Thoracic aorta (tissue), 2 donors: ENCODE measurements around the gene CIC. TPM values are rescaled to one million over a fixed set of nuclear protein-coding genes. Genes with fewer than 3 reads are reported as not detected.

ENCODE experiments used
- ATAC-seq: fragments of 150-250 bp; one replicate; pipeline ENCODE4 v1.8.0; 2017; ENCODE audit warnings: low read depth; ENCODE audit not compliant: insufficient number of reproducible peaks, low FRiP score
- DNase-seq: peaks from one replicate; pipeline ENCODE4 v3.0.0-alpha.2; 2020; ENCODE audit warnings: low spot score
- H3K27ac ChIP-seq, 2 donors: fragments of 200-600 bp; sonication (generic); 1 replicate in 1 of 2; 2 replicates in 1 of 2; pipeline ENCODE4 v1.5.1; 2016; ENCODE audit warnings: mild to moderate bottlenecking in 2 of 2, moderate library complexity in 2 of 2
- H3K27me3 ChIP-seq: fragments of 200-600 bp; sonication (generic); replicated peaks from 2 replicates; pipeline ENCODE4 v1.6.0; 2016; ENCODE audit warnings: mild to moderate bottlenecking; ENCODE audit not compliant: insufficient read depth
- H3K36me3 ChIP-seq: fragments of 200-600 bp; sonication (generic); one replicate; pipeline ENCODE4 v1.5.1; 2016
- H3K4me1 ChIP-seq, 2 donors: fragments of 200-600 bp; sonication (generic); 1 replicate in 1 of 2; 2 replicates in 1 of 2; pipeline versions ENCODE4 v1.5.1 to v1.6.0; 2016; ENCODE audit warnings: low read depth in 2 of 2, mild to moderate bottlenecking in 1 of 2; ENCODE audit not compliant: control insufficient read depth in 1 of 2
- H3K4me3 ChIP-seq: fragments of 200-600 bp; sonication (generic); 2 replicates; pipeline ENCODE4 v1.5.1; 2016; ENCODE audit warnings: mild to moderate bottlenecking
- H3K9me3 ChIP-seq: fragments of 200-600 bp; sonication (generic); 2 replicates; pipeline ENCODE4 v1.5.1; 2016
- CTCF ChIP-seq: fragments of 200-600 bp; sonication (generic); IDR thresholded peaks from one replicate; pipeline ENCODE4 v1.5.1; 2019; ENCODE audit warnings: antibody characterized with exemption
- total RNA-seq, 2 donors: library from RNA; depleted of rRNA; stranded (reverse); fragments of >200 nt; gene quantifications; one replicate each; pipeline versions ENCODE4 v1.1.0 to v1.2.3, GENCODE V29; 2016

The CIC gene
- total RNA-seq, 2 donors from 2014 or later = 57.1 to 112 TPM

GRCh38 chr19:42268142-42268703 lies 829 bp upstream of the CIC start:
- H3K36me3 ChIP-seq = peaks cover 8% of the 10 kb centered on the region
- TF ChIP-seq CTCF = no peak
- ATAC-seq (peak; percentile 78), DNase-seq (peak; percentile 98)
- H3K4me1 ChIP-seq = peaks cover 17 to 37% of the 10 kb centered on the region in 2 donors
- peak overlapping the region; percentile 71 for H3K4me3 ChIP-seq
- H3K27me3 ChIP-seq = no peaks in the 10 kb centered on the region
- peak overlapping the region; percentile 86 to 99 for H3K27ac ChIP-seq
- no peaks in the 10 kb centered on the region for H3K9me3 ChIP-seq

- peak overlapping the region; percentile 85 to 99 for H3K27ac ChIP-seq
- H3K36me3 ChIP-seq = peaks cover 23% of the 10 kb centered on the region
- no peaks in the 10 kb centered on the region for H3K27me3 ChIP-seq
- H3K9me3 ChIP-seq = no peaks in the 10 kb centered on the region
- DNase-seq (no peak), ATAC-seq (no peak)
- TF ChIP-seq CTCF = no peak
- peak overlapping the region; percentile 78 for H3K4me3 ChIP-seq
- H3K4me1 ChIP-seq = peaks cover 17 to 47% of the 10 kb centered on the region in 2 donors
Measured at GRCh38 chr19:42269478-42270345, 660 bp downstream of the CIC start.

GRCh38 chr19:42270346-42271044 lies 1.4 kb downstream of the CIC start:
- no peak for ATAC-seq
- Histone ChIP-seq H3K36me3 (peaks cover 30% of the 10 kb centered on the region), H3K27ac (peak overlapping the region; percentile 85 to 99), H3K27me3 (no peaks in the 10 kb centered on the region), H3K4me3 (peak overlapping the region; percentile 78), H3K4me1 (peaks cover 20 to 55% of the 10 kb centered on the region in 2 donors), H3K9me3 (no peaks in the 10 kb centered on the region)
- TF ChIP-seq CTCF = no peak
- no peak for DNase-seq

GRCh38 chr19:42271045-42271419 lies 2.0 kb downstream of the CIC start:
- H3K4me1 ChIP-seq = peaks cover 24 to 59% of the 10 kb centered on the region in 2 donors
- H3K27me3 ChIP-seq = no peaks in the 10 kb centered on the region
- no peaks in the 10 kb centered on the region for H3K9me3 ChIP-seq
- ATAC-seq (no peak), DNase-seq (no peak)
- peak overlapping the region; percentile 85 to 99 for H3K27ac ChIP-seq
- TF ChIP-seq CTCF = no peak
- peak overlapping the region; percentile 78 for H3K4me3 ChIP-seq
- H3K36me3 ChIP-seq = peaks cover 30% of the 10 kb centered on the region
